GM18858 (cell line): ENCODE measurements around the gene C1QC.

Source experiments
- ATAC-seq: cut with Tn5 transposase; IDR thresholded peaks from one replicate; pipeline ENCODE4 v1.9.1; 2021; ENCODE audit not compliant: unreplicated experiment

C1QC gene

DNA sequence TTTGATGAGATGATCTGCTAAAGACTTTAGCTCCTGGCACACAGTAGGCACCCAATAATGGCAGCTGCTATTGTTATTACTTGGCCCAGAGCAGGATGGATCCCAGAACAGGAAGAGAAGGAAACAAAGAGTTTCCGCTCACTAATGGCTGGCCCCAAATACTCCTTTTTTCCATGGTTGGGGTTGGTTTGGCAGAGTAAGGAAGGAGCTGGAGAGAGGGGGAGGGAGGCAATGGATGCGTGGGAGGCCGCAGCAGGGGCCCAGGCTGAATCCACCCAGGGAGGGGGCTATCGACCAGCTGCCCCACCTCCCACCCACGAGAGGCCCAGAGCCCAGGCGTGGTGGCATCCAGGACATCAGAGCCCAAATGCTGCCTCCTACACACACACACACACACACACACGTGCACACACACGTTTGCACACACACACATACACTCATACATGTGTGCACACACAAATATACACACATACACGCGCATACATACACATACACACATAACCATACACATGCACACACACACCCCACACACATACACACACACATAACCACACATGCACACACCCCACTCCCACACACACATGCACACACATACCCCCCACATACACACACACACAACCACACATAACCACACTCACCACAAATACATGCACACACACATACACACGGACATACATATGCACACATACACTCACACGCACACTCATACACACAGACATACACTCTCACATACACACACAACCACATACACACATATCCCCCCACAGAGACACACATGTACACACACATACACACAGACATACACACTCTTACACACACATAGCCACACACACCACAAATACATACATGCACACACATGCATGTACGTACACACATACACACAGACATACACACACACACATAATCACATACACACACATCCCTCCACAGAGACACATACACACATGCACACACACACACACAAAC, 34.8 kb downstream of the C1QC start:
- ATAC-seq = no peak

DNA sequence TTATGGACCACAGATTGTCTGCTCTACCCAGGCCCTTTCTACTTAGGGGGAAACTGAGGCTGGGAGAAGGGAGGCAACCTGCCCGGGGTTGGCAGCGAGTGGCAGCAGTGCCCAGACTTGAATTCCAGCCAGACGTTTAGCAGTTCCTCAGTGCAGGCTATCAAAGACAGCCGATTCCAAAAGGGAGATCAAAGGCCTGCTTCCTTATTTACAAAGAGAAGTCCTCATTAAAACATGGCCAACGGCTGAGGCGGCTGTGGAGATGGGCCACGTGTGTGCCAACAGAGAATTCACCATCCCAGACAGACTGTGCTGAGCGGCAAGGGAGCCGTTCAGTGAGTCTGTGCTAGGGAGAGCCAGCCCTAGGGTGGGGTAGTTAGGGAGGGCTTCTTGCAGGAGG, 37.3 kb downstream of the C1QC start:
- no peak for ATAC-seq

DNA sequence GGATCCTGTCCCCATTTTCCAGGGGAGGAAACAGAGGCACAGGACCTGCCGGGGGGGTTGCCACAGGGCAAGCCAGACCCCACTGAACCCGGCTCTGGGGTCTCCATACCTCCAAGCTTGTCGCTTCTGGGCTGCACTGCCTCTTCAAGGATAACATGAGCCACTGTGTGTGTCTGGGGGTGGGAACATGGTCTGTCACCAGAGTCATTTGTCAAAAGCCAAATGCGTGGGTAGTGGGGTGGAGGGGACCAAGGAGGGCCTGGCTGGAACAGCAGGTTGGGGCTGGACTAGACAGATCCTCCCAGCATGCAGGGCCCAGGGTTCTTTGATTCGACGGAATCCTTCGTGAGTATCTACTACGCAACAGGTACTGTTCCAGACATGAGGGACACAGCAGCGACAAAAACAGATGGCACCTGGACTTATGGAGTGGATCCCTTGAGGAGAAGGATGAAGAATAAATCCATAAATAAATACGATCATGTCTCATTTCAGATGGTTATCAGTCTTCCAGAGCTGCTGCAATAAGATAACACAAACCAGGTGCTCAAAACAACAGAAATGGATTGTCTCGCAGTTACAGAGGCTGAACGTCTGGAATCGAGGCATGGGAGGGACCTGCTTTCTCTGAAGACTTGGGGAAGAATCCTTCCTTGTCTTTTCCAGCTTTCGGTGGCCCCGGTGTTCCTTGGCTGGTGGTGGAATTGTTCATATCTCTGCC, 38.3 kb downstream of the C1QC start:
- ATAC-seq = no peak

DNA sequence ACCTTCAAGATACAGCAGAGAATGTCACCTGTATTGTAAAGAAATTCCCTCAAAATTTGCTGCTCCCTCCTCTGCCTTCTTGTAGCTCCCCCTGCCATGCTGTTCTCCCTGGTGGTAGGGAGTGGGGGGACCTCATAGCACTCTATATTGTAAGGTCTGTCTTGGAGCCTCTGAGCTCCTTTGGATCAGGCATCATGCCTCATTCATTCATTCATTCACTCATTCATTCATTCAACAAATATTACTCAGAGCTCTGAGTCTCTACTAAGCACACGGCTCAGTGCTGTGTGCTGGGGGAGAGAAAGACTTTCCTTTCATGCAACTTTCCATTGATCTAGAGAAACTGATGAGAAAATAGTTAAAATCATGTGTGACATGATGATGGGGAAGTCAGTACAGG, 40.1 kb downstream of the C1QC start:
- ATAC-seq = no peak

DNA sequence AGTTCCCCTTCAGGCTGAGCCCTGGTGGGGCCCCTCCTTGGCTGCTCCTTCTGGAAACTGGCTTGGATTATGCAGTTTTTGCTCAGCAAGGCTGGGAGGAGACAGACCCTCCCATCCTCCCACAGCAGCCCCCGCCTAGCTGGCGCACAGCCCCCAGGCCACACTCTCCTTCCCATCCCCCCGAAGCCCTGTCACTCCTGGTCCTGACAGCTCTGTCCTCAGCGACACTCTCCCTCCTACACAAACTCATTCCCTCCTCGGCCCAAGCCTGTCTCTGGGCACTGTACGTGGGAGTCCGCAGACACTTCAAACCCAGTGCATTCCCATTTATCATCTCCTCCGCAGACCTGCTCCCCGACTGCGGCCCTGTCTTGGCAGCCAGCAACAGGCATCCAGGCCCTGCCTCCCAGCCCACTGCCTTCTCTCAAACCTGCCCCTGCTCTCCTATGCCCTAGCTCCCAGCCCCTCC, 42.2 kb downstream of the C1QC start:
- ATAC-seq = no peak

DNA sequence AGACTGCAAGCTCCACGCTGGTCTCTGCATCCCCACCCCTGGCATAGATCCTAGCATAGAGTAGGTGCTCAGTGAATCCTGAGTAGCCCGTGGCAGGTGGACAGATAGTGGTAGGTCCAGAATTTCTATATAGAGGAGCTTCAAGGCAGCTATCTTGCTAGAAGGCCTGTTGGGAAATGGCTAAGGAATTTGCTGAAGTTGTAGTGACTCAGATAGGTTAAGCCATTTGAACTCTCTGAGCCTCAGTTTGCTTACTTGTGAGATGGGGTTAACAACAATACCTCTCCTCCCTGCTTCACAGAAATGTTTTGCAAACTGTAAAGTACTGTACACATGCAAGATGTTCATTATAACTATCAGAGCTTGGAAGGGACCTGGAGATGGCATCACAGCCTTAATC, 43.8 kb downstream of the C1QC start:
- no peak for ATAC-seq

DNA sequence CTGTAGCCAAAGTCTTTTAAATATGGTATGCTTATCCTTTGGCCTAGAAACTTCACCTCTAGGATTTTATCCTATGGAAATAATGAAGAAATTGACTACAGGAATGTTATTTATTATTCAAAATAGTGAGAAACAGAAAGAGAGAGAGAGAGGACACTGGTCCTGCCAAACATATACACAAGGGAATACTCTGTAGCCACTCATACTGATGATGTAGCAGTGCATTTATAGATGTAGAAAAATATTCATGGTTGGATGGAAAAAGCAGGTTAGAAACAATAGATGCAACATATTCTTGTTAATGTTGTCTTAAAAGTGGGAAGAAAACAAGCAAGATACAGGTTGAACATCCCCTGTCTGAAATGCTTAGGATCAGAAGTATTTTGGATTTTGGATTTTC, 45.0 kb downstream of the C1QC start:
- ATAC-seq = no peak

DNA sequence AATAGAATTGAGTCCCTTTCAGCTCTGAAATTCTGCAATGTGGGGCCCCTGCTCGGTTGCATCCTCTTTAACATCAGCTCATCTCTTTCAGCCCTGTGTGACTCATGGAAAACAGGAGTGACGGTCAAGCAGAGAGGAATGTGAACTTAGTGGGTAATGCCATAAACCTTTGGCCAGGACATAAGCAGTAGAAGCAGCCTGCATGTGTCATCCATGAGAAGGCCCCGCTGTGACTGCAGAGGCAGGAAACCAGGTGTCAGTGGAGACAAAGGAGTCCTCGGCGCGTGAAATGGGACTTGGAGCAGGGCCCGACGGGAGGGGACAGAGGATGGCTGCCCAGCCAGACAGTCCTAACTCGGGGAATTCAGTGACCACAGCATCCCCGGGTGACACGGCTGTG, 46.1 kb downstream of the C1QC start:
- ATAC-seq = no peak

DNA sequence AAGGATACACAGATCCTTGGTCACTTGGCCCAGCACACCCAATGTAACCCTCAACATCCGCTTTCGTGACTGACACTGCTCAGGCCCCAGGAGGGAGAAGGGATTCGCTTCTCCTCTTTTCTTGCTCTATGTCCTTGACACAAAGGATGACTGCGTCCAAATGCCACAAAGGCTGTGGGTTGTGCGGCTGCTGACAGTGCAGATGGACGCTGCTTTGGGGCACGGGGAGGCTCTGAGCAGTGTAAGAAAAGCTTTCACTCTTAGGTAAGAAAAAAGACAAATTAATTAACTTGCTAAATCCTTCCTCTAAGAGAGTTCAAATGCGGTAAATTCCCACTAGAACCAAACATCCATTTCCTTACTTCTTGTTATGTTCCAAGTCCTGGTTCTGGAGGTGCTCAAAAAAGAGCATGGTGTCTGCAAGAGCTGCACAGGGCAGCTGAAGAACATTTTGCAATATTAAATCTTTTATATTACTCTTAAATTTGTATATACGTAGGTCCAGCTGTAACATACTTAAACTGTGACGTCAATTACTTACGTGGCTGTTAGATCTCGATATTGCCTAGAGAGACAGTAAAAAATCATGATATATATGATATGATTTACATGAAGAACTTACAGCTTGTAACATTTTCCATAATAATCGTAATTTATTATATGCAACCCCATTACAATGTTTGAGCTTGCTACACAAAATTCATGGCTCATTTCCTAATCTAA, 47.8 kb downstream of the C1QC start:
- ATAC-seq = no peak

DNA sequence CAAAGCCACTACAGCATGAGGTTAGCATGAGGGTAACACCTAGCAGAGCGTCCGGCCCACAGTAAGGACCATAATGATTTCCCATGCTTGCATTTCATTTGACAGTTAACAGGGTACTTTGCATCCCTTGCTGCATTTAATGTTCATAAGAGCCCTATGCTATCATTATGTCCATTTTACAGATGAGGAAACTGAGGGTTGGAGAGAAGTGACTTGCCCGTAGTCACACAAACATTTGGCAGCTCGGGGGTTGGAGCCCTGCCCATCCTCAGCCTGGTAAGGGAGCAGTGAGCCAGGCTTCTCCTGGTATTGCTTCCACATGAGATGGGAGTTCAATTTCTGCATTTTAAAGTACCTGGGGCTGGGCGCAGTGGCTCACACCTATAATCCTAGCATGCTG, 50.7 kb downstream of the C1QC start:
- no peak for ATAC-seq

DNA sequence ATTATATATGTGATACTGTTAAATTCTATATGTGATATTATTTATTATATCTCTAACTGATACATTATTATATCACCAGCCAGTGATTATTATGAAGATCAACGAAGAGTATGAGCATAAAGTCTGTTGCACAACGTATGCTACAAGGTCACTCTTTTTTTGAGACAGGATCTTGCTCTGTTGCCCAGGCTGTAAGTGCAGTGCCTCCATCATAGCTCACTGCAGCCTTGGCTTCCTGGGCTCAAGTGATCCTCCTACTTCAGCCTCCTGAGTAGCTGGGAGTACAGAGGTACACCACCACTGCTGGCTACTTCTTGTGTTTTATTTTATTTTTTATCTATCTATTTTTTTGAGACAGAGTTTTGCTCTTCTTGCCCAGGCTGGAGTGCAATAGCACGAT, 53.2 kb downstream of the C1QC start:
- ATAC-seq = no peak
